RWPE1 (cell line): Measurements from ENCODE around the gene ADIPOR2.

Experiments
- CTCF ChIA-PET: fragments of 350-600 bp; sonication (Branson Sonifier 250); formaldehyde crosslinking; extraction: SDS; loops from one replicate; lab custom pipeline; 2021; lab: Yijun Ruan, JAX
- POLR2A ChIA-PET: fragments of 400-600 bp; formaldehyde crosslinking; extraction: SDS; loops from one replicate; lab custom pipeline; 2020; ENCODE audit warnings: antibody characterized with exemption; ENCODE audit not compliant: low non-redundant PET; lab: Yijun Ruan, JAX
- DNase-seq: peaks from one replicate; pipeline ENCODE4 v3.0.0; 2012; ENCODE audit warnings: low spot score
- H3K27ac ChIP-seq: fragments of 450-650 bp; 2 replicates; pipeline ENCODE4 v1.5.1; 2017
- CTCF ChIP-seq: fragments of 450-650 bp; conservative IDR thresholded peaks from 2 replicates; pipeline ENCODE4 v1.5.1; 2017; ENCODE audit warnings: low read depth, mild to moderate bottlenecking

Gene ADIPOR2

GRCh38 chr12:1795785-1796514 is 105.1 kb downstream of the ADIPOR2 start:
- no peak overlapping the region for H3K27ac ChIP-seq
- CTCF ChIA-PET = interaction anchor here (0.5 to 2.9 kb wide), 12 partner anchors 17 to 492 kb away, joined by 3 to 45 read pairs (median 3); no protein-coding TSS in a partner anchor
- peak; percentile 78 for DNase-seq
- peak; percentile 84 for TF ChIP-seq CTCF
- POLR2A ChIA-PET = no interaction called here

GRCh38 chr12:1796515-1797010 is 105.7 kb downstream of the ADIPOR2 start:
- POLR2A ChIA-PET = no interaction called here
- no peak for TF ChIP-seq CTCF
- DNase-seq = no peak
- CTCF ChIA-PET = interaction anchor here (0.6 to 2.9 kb wide), 7 partner anchors 18 to 144 kb away, joined by 3 to 45 read pairs (median 3); no protein-coding TSS in a partner anchor
- no peak overlapping the region for H3K27ac ChIP-seq

- no peak for DNase-seq
- no peak for TF ChIP-seq CTCF
- POLR2A ChIA-PET = no interaction called here
- CTCF ChIA-PET = interaction anchor here (2.5 to 2.9 kb wide), 2 partner anchors 143 kb away, joined by 10 to 45 read pairs; no protein-coding TSS in a partner anchor
- no peak overlapping the region for H3K27ac ChIP-seq
These were observed 106.4 kb downstream of the ADIPOR2 start for GRCh38 chr12:1797011-1797901.

GRCh38 chr12:1797991-1798640 is 107.2 kb downstream of the ADIPOR2 start:
- POLR2A ChIA-PET = no interaction called here
- DNase-seq = no peak
- TF ChIP-seq CTCF = no peak
- CTCF ChIA-PET = interaction anchor here (2.5 kb wide), 1 partner anchor 142 kb away, joined by 10 read pairs; no protein-coding TSS in a partner anchor
- no peak overlapping the region for H3K27ac ChIP-seq

GRCh38 chr12:1798641-1799020 is 107.8 kb downstream of the ADIPOR2 start:
- H3K27ac ChIP-seq = no peak overlapping the region
- no peak for TF ChIP-seq CTCF
- ChIA-PET POLR2A (no interaction called here), CTCF (interaction anchor here (2.5 kb wide), 1 partner anchor 141 kb away, joined by 10 read pairs; no protein-coding TSS in a partner anchor)
- DNase-seq = no peak
